Measurements from ENCODE around the gene CAMK2D.

The CAMK2D gene

GRCh38 chr4:113603911-113604310, 157.6 kb downstream of the CAMK2D start:
- DNase-seq: no peak

GRCh38 chr4:113602646-113603228, 158.8 kb downstream of the CAMK2D start:
- DNase-seq: no peak

- DNase-seq: no peak
Observed at GRCh38 chr4:113601636-113602035, 159.9 kb downstream of the CAMK2D start.

GRCh38 chr4:113596396-113596795, 165.1 kb downstream of the CAMK2D start:
- DNase-seq: no peak

GRCh38 chr4:113594231-113594556, 167.3 kb downstream of the CAMK2D start:
- DNase-seq: no peak

- DNase-seq: no peak
Observed at GRCh38 chr4:113593400-113594230, 167.9 kb downstream of the CAMK2D start.

- no peak for DNase-seq
Observed at GRCh38 chr4:113591982-113592381, 169.6 kb downstream of the CAMK2D start.

GRCh38 chr4:113588895-113589668, 172.5 kb downstream of the CAMK2D start:
- no peak for DNase-seq

- no peak for DNase-seq
Observed at GRCh38 chr4:113587640-113588275, 173.8 kb downstream of the CAMK2D start.

GRCh38 chr4:113587156-113587555, 174.4 kb downstream of the CAMK2D start:
- no peak for DNase-seq

- DNase-seq: peak in 1 of 2 donors; percentile 39
Observed at GRCh38 chr4:113586072-113586471, 175.5 kb downstream of the CAMK2D start.

- no peak for DNase-seq
Observed at GRCh38 chr4:113584407-113585150, 177.0 kb downstream of the CAMK2D start.

- no peak for DNase-seq
Observed at GRCh38 chr4:113582737-113583136, 178.8 kb downstream of the CAMK2D start.

- no peak for DNase-seq
Observed at GRCh38 chr4:113579360-113579759, 182.2 kb downstream of the CAMK2D start.

- DNase-seq: no peak
Observed at GRCh38 chr4:113576947-113577678, 184.4 kb downstream of the CAMK2D start.

- no peak for DNase-seq
Observed at GRCh38 chr4:113575401-113575800, 186.1 kb downstream of the CAMK2D start.

- DNase-seq: no peak
Observed at GRCh38 chr4:113574636-113575103, 186.9 kb downstream of the CAMK2D start.

GRCh38 chr4:113572620-113573019, 188.9 kb downstream of the CAMK2D start:
- DNase-seq: no peak

GRCh38 chr4:113566015-113566795, 195.3 kb downstream of the CAMK2D start:
- DNase-seq: no peak

GRCh38 chr4:113565702-113566012, 195.9 kb downstream of the CAMK2D start:
- no peak for DNase-seq

- peak in 1 of 2 donors; percentile 20 for DNase-seq
Observed at GRCh38 chr4:113564493-113564892, 197.0 kb downstream of the CAMK2D start.

Data from inflammatory macrophage (primary cell).